H1 (cell line): ENCODE measurements around the gene EML4. TPM values are rescaled to one million over a fixed set of nuclear protein-coding genes. Genes with fewer than 3 reads are reported as not detected.

Experiments
- CTCF ChIA-PET: fragments of 300-600 bp; sonication (Branson Sonifier 250); formaldehyde crosslinking; loops from one replicate; lab custom pipeline; 2021; ENCODE audit not compliant: partially characterized antibody; lab: Charles Lee
- POLR2A ChIA-PET: fragments of 300-600 bp; sonication (Branson Sonifier 250); formaldehyde crosslinking; loops from one replicate; lab custom pipeline; 2021; ENCODE audit warnings: inconsistent platforms; ENCODE audit not compliant: partially characterized antibody; lab: Charles Lee
- DNase-seq, 2 experiments: peaks; one replicate each; pipeline versions ENCODE4 v3.0.0 to v3.0.0-alpha.2; 2010 to 2022; ENCODE audit warnings: low spot score in 2 of 2, low read depth in 1 of 2, mixed read lengths in 1 of 2
- FAIRE-seq: peaks from 2 replicates; lab custom pipeline; 2011; peaks lifted over from hg19 to GRCh38; lab: Jason Lieb, UNC
- H2AFZ ChIP-seq: 2 replicates; pipeline ENCODE4 v1.8.1; 2012; ENCODE audit warnings: low read length, inconsistent platforms
- H2AK5ac ChIP-seq: 2 replicates; pipeline ENCODE4 v1.6.1; 2013; ENCODE audit warnings: low read depth, low read length
- H2BK120ac ChIP-seq: replicated peaks from 2 replicates; pipeline ENCODE3; 2013; ENCODE audit warnings: low read depth, low read length, inconsistent platforms
- H2BK12ac ChIP-seq: 2 replicates; pipeline ENCODE4 v1.6.1; 2013; ENCODE audit warnings: low read depth, low read length
- H2BK15ac ChIP-seq: 2 replicates; pipeline ENCODE4 v1.6.1; 2013; ENCODE audit warnings: low read length
- H2BK20ac ChIP-seq: 2 replicates; pipeline ENCODE4 v1.6.1; 2013; ENCODE audit warnings: low read length
- H2BK5ac ChIP-seq: 2 replicates; pipeline ENCODE4 v1.6.1; 2013; ENCODE audit warnings: low read depth, low read length
- H3K14ac ChIP-seq: 2 replicates; pipeline ENCODE4 v1.6.1; 2013; ENCODE audit warnings: inconsistent platforms; ENCODE audit not compliant: insufficient read length
- H3K18ac ChIP-seq: 2 replicates; pipeline ENCODE4 v1.6.1; 2013; ENCODE audit warnings: low read length; ENCODE audit errors: extremely low read depth
- H3K23ac ChIP-seq: 2 replicates; pipeline ENCODE4 v1.6.1; 2013; ENCODE audit warnings: inconsistent platforms; ENCODE audit not compliant: insufficient read length
- H3K23me2 ChIP-seq: 2 replicates; pipeline ENCODE4 v1.6.1; 2013; ENCODE audit warnings: low read depth, low read length
- H3K27ac ChIP-seq: 2 replicates; pipeline ENCODE4 v1.6.1; 2011; ENCODE audit warnings: low read depth, low read length, inconsistent platforms
- H3K27me3 ChIP-seq, 4 experiments: replicated peaks in 1 of 4; 1 replicate in 1 of 4; 2 replicates in 3 of 4; pipeline versions ENCODE4 v1.6.1 to v1.8.1; 2011 to 2013; ENCODE audit warnings: low read length in 3 of 4, mild to moderate bottlenecking in 3 of 4, inconsistent platforms in 2 of 4, mixed read lengths in 2 of 4, moderate library complexity in 1 of 4; ENCODE audit not compliant: control insufficient read depth in 3 of 4, insufficient read depth in 3 of 4; ENCODE audit errors: extremely low read depth in 1 of 4
- H3K36me3 ChIP-seq, 4 experiments: 2 replicates each; pipeline versions ENCODE4 v1.6.1 to v1.8.1; 2011 to 2013; ENCODE audit warnings: mild to moderate bottlenecking in 4 of 4, low read length in 3 of 4, moderate library complexity in 2 of 4, control low read depth in 1 of 4, inconsistent platforms in 1 of 4; ENCODE audit not compliant: insufficient read depth in 4 of 4, control insufficient read depth in 2 of 4
- H3K4ac ChIP-seq: replicated peaks from 2 replicates; pipeline ENCODE3; 2013; ENCODE audit warnings: low read length, low read depth, mixed read lengths, inconsistent platforms; ENCODE audit not compliant: insufficient read length
- H3K4me1 ChIP-seq, 4 experiments: replicated peaks in 1 of 4; 1 replicate in 1 of 4; 2 replicates in 3 of 4; pipeline versions ENCODE4 v1.6.1 to v1.8.1; 2011 to 2013; ENCODE audit warnings: low read length in 3 of 4, inconsistent platforms in 2 of 4, mixed read lengths in 1 of 4; ENCODE audit not compliant: insufficient read depth in 4 of 4, control insufficient read depth in 3 of 4
- H3K4me2 ChIP-seq, 2 experiments: 2 replicates each; pipeline versions ENCODE4 v1.6.1 to v1.8.1; 2011 to 2013; ENCODE audit warnings: low read depth in 2 of 2, low read length in 2 of 2, control low read depth in 1 of 2, inconsistent platforms in 1 of 2, mild to moderate bottlenecking in 1 of 2; ENCODE audit not compliant: insufficient read depth in 1 of 2
- H3K4me3 ChIP-seq, 4 experiments: fragments of 200-600, 300-600 bp in 1 of 4; sonication (generic), shearing (Covaris generic), sonication (Bioruptor Twin) in 1 of 4; 2 replicates each; pipeline versions ENCODE4 v1.5.1 to v1.8.1; 2011 to 2016; ENCODE audit warnings: low read length in 4 of 4, low read depth in 3 of 4, control low read depth in 2 of 4, inconsistent platforms in 2 of 4, mild to moderate bottlenecking in 2 of 4, mixed read lengths in 1 of 4, moderate library complexity in 1 of 4; ENCODE audit not compliant: insufficient read depth in 2 of 4; ENCODE audit errors: extremely low read depth in 1 of 4
- H3K56ac ChIP-seq: replicated peaks from 2 replicates; pipeline ENCODE3; 2013; ENCODE audit warnings: low read depth, mild to moderate bottlenecking, mixed read lengths, low read length, inconsistent platforms; ENCODE audit not compliant: insufficient read length
- H3K79me1 ChIP-seq: 2 replicates; pipeline ENCODE4 v1.6.1; 2013; ENCODE audit warnings: low read depth, low read length, control low read depth
- H3K79me2 ChIP-seq, 2 experiments: 2 replicates each; pipeline versions ENCODE4 v1.6.1 to v1.8.1; 2012 to 2013; ENCODE audit warnings: low read length in 2 of 2, mild to moderate bottlenecking in 2 of 2, inconsistent platforms in 1 of 2; ENCODE audit not compliant: insufficient read depth in 2 of 2, control insufficient read depth in 1 of 2
- H3K9ac ChIP-seq, 4 experiments: replicated peaks in 1 of 4; 1 replicate in 1 of 4; 2 replicates in 3 of 4; pipeline versions ENCODE4 v1.6.1 to v1.8.1; 2011 to 2013; ENCODE audit warnings: low read depth in 3 of 4, low read length in 3 of 4, control low read depth in 2 of 4, mild to moderate bottlenecking in 2 of 4, moderate library complexity in 2 of 4, inconsistent platforms in 1 of 4; ENCODE audit errors: extremely low read depth in 1 of 4
- H3K9me3 ChIP-seq, 2 experiments: 2 replicates each; pipeline versions ENCODE4 v1.6.1 to v1.8.1; 2012 to 2013; ENCODE audit warnings: mild to moderate bottlenecking in 2 of 2, moderate library complexity in 2 of 2, control low read depth in 1 of 2, inconsistent platforms in 1 of 2, low read depth in 1 of 2, low read length in 1 of 2, mixed read lengths in 1 of 2; ENCODE audit not compliant: insufficient read depth in 2 of 2
- H4K20me1 ChIP-seq, 2 experiments: replicated peaks in 1 of 2; 2 replicates each; pipeline versions ENCODE3 to v1.8.1; 2011 to 2013; ENCODE audit warnings: inconsistent platforms in 2 of 2, low read length in 2 of 2, mild to moderate bottlenecking in 1 of 2; ENCODE audit not compliant: insufficient read depth in 2 of 2, control insufficient read depth in 1 of 2
- H4K5ac ChIP-seq: 2 replicates; pipeline ENCODE4 v1.6.1; 2013; ENCODE audit warnings: low read length, low read depth, mixed read lengths, inconsistent platforms; ENCODE audit not compliant: insufficient read length
- H4K8ac ChIP-seq: 2 replicates; pipeline ENCODE4 v1.8.0; 2013; ENCODE audit warnings: mild to moderate bottlenecking, moderate library complexity, low read length, inconsistent platforms; ENCODE audit not compliant: insufficient read depth; ENCODE audit errors: extremely low read depth
- H4K91ac ChIP-seq: replicated peaks from 2 replicates; pipeline ENCODE3; 2013; ENCODE audit warnings: low read length, mixed read lengths, inconsistent platforms; ENCODE audit not compliant: insufficient read length
- KDM5A ChIP-seq: fragments of 200-600 bp; IDR thresholded peaks from 2 replicates; pipeline ENCODE4 v1.7.1; 2012; ENCODE audit warnings: mild to moderate bottlenecking, low read length, inconsistent platforms, mixed read lengths
- YY1 ChIP-seq: IDR thresholded peaks from 2 replicates; pipeline ENCODE4 v1.6.1; 2011; ENCODE audit warnings: low read depth, mild to moderate bottlenecking, low read length
- WGBS, 2 experiments: shearing (Covaris generic) in 1 of 2; methylation state at CpG; one replicate each; pipeline versions ENCODE4 v1.1.6 to v1.1.7; 2013 to 2015; ENCODE audit warnings: low lambda C conversion rate in 2 of 2, mixed read lengths in 2 of 2, inconsistent platforms in 1 of 2, low coverage in 1 of 2, missing lambda C conversion rate in 1 of 2; ENCODE audit not compliant: insufficient replicate concordance in 2 of 2, insufficient coverage in 1 of 2, insufficient read length in 1 of 2; ENCODE audit errors: extremely low coverage in 1 of 2, missing lambda C conversion rate in 1 of 2; 5-methylcytosine and 5-hydroxymethylcytosine counted together
- polyA plus RNA-seq, 7 experiments: library from polyadenylated mRNA; depleted of rRNA in 3 of 7; stranded (reverse) in 5 of 7; unstranded in 2 of 7; fragments of >200 nt in 5 of 7; fragments of 200-250 nt in 2 of 7; gene quantifications; 1 replicate in 5 of 7; 2 replicates in 1 of 7; 4 replicates in 1 of 7; pipeline versions ENCODE4 v1.2.1 to v1.2.3, GENCODE V29; 2011 to 2013; ENCODE audit warnings: missing spikeins in 2 of 7, mixed read lengths in 2 of 7
- total RNA-seq: library from RNA; stranded (reverse); fragmentation: NEBNext Ultra II Directional; extraction: Animal tissue kit (Norgen Biotek cat#: 25700); gene quantifications from 2 replicates; pipeline ENCODE4 v1.2.1, GENCODE V29; 2021

The EML4 gene
- total and polyA plus RNA-seq, 2 of the 8 experiments (the other 6 are each of a cell fraction or from before 2014, with no cell fraction given), result 50.1 to 104 TPM

- Histone ChIP-seq H3K9me3 (no peaks in the 10 kb centered on the region), H3K14ac (no peak overlapping the region), H4K20me1 (no peaks in the 10 kb centered on the region), H3K36me3 (peaks cover 0 to 7% (median 4%) of the 10 kb centered on the region in 4 experiments; a peak in 4 of 8 replicates), H2BK12ac (no peak overlapping the region), H3K56ac (no peak overlapping the region), H2BK20ac (no peak overlapping the region), H3K18ac (no peak overlapping the region), H4K8ac (no peak overlapping the region), H3K4me3 (no peak overlapping the region), H3K27ac (no peak overlapping the region), H3K9ac (no peak overlapping the region), H3K23ac (no peak overlapping the region), H2AK5ac (no peak overlapping the region), H2BK15ac (no peak overlapping the region), H2AFZ (no peak overlapping the region), H3K4ac (no peak overlapping the region), H4K5ac (no peak overlapping the region), H3K4me2 (no peak overlapping the region), H3K79me2 (no peaks in the 10 kb centered on the region), H3K23me2 (no peaks in the 10 kb centered on the region), H3K27me3 (no peaks in the 10 kb centered on the region), H3K79me1 (no peaks in the 10 kb centered on the region), H2BK5ac (no peak overlapping the region), H3K4me1 (no peaks in the 10 kb centered on the region), H4K91ac (no peak overlapping the region), H2BK120ac (no peak overlapping the region)
- ChIA-PET POLR2A (no interaction called here), CTCF (interaction anchor here (0.6 kb wide), 2 partner anchors 27 to 129 kb away, joined by 4 to 5 read pairs; no protein-coding TSS in a partner anchor)
- FAIRE-seq (no peak), DNase-seq (no peak)
- 89% methylated on average over 2 of the region's 2 CpGs; no CpG with 5 or more reads in 1 of the 2 experiments for WGBS, 2 experiments
- no peak for TF ChIP-seq KDM5A
- no peak for TF ChIP-seq YY1
These were observed 140.2 kb downstream of the EML4 start for GRCh38 chr2:42309366-42309765.
